ENCODE data around the gene TOR1AIP2.

GRCh38 chr1:179924268-179924667 lies 46.7 kb upstream of the TOR1AIP2 start:
- TF ChIP-seq CTCF (conservative IDR thresholded peaks at IDR 0.05 in 1 of 2, IDR thresholded peaks at IDR 0.05 in 1 of 2; ENCODE audit: extremely low read depth in 1 of 2, insufficient read depth in 1 of 2, low read depth in 1 of 2, low read length in 2 of 2) (no peak), EZH2 (IDR thresholded peaks at IDR 0.05; ENCODE audit: borderline replicate concordance, low read length) (no peak)

Data from mammary epithelial cell (primary cell).